Spleen (tissue), 11 donors: Measurements from ENCODE around the gene HSD11B1L. TPM values are rescaled to one million over a fixed set of nuclear protein-coding genes. Genes with fewer than 3 reads are reported as not detected.

Source experiments
- DNase-seq: peaks from one replicate; pipeline ENCODE4 v3.0.0-alpha.2; 2020
- H3K27ac ChIP-seq, 8 donors: fragments of 200-600 bp; sonication (generic) in 7 of 8; 1 replicate in 4 of 8; 2 replicates in 4 of 8; pipeline versions ENCODE4 v1.5.0 to v1.8.0; 2016 to 2021; ENCODE audit warnings: inconsistent platforms in 4 of 8, mild to moderate bottlenecking in 4 of 8, moderate library complexity in 1 of 8
- H3K27me3 ChIP-seq, 7 donors: fragments of 200-600 bp; sonication (generic) in 6 of 7; replicated peaks in 1 of 7; 1 replicate in 4 of 7; 2 replicates in 3 of 7; pipeline versions ENCODE4 v1.5.0 to v1.8.0; 2016 to 2021; ENCODE audit warnings: inconsistent platforms in 3 of 7, mild to moderate bottlenecking in 1 of 7
- H3K36me3 ChIP-seq, 6 donors: fragments of 200-600 bp; sonication (generic) in 5 of 6; 1 replicate in 4 of 6; 2 replicates in 2 of 6; pipeline versions ENCODE4 v1.5.0 to v1.8.0; 2016 to 2021; ENCODE audit warnings: inconsistent platforms in 2 of 6
- H3K4me1 ChIP-seq, 6 donors: fragments of 200-600 bp; sonication (generic) in 5 of 6; 1 replicate in 3 of 6; 2 replicates in 3 of 6; pipeline versions ENCODE4 v1.5.0 to v1.8.0; 2016 to 2021; ENCODE audit warnings: inconsistent platforms in 3 of 6
- H3K4me3 ChIP-seq, 8 donors: fragments of 200-600 bp; sonication (generic) in 7 of 8; 1 replicate in 4 of 8; 2 replicates in 4 of 8; pipeline versions ENCODE4 v1.5.0 to v1.8.0; 2016 to 2021; ENCODE audit warnings: inconsistent platforms in 4 of 8, mild to moderate bottlenecking in 4 of 8, moderate library complexity in 2 of 8
- H3K9me3 ChIP-seq, 8 donors: fragments of 200-600 bp; sonication (generic) in 7 of 8; 1 replicate in 4 of 8; 2 replicates in 4 of 8; pipeline versions ENCODE4 v1.5.0 to v1.8.0; 2016 to 2021; ENCODE audit warnings: inconsistent platforms in 4 of 8
- CTCF ChIP-seq, 11 experiments: fragments of 200-600 bp in 7 of 11; fragments of 450-650 bp in 4 of 11; sonication (generic) in 4 of 11; IDR thresholded peaks in 8 of 11; conservative IDR thresholded peaks in 3 of 11; 1 replicate in 7 of 11; 2 replicates in 4 of 11; pipeline versions ENCODE4 v1.4.0 to v1.8.0; 2016 to 2021; ENCODE audit warnings: antibody characterized with exemption in 11 of 11, inconsistent platforms in 4 of 11, mild to moderate bottlenecking in 1 of 11
- POLR2A ChIP-seq, 3 donors: fragments of 450-650 bp; IDR thresholded peaks; one replicate each; pipeline ENCODE4 v1.5.1; 2017; ENCODE audit warnings: antibody characterized with exemption in 3 of 3, mild to moderate bottlenecking in 1 of 3
- POLR2AphosphoS5 ChIP-seq, 3 donors: sonication (generic); formaldehyde crosslinking; IDR thresholded peaks; one replicate each; pipeline ENCODE4 v1.5.1; 2017; ENCODE audit warnings: antibody characterized with exemption in 3 of 3
- WGBS, 5 donors: extraction: QIAGEN DNeasy Blood & Tissue Kit in 3 of 5; methylation state at CpG; one replicate each; pipeline versions ENCODE4 v1.1.5 to v1.1.7; 2013 to 2018; 5-methylcytosine and 5-hydroxymethylcytosine counted together
- intact Hi-C: fragments of 100-400 bp; cut with DNase I; formaldehyde crosslinking; loops from one replicate; pipeline ENCODE4 v1.15.0; 2023; ENCODE audit warnings: low total_unique reads
- polyA plus RNA-seq, 3 donors: library from polyadenylated mRNA; stranded (reverse); fragments of 200-250 nt; gene quantifications; one replicate each; pipeline ENCODE4 v1.2.1, GENCODE V29; 2013
- total RNA-seq, 7 donors: library from RNA; depleted of rRNA in 3 of 7; stranded (reverse); fragments of >200 nt in 3 of 7; fragmentation: NEBNext Ultra II Directional in 4 of 7; extraction: Animal tissue kit (Norgen Biotek cat#: 25700) in 4 of 7; gene quantifications; one replicate each; pipeline versions ENCODE4 v1.1.0 to v1.2.1, GENCODE V29; 2016 to 2021
- donor health status: healthy with polysubstance abuse.
- donor health status: DM: no; HTN: no; CAD: no; lungs with moderate emphysema.
- donor health status: DM: no; HTN: no; CAD: no.
- donor health status: Bipolar disorder and iron deficiency.
- donor health status: healthy.
- donor health status: DM: no; HTN: no; CAD: no.
- donor health status: DM: yes; HTN: yes; CAD: no.

The HSD11B1L gene
- total and polyA plus RNA-seq, 10 donors, result 1.9 to 8.8 (median 3.6) TPM

- intact Hi-C loops, result no loop called here
- DNase-seq, result peak; percentile 51
- Histone ChIP-seq H3K36me3 (peaks cover 6 to 100% (median 100%) of the 10 kb centered on the region in 6 donors), H3K9me3 (no peaks in the 10 kb centered on the region), H3K4me3 (no peak overlapping the region), H3K27me3 (no peaks in the 10 kb centered on the region), H3K4me1 (peaks cover 0 to 4% (median 0%) of the 10 kb centered on the region in 6 donors), H3K27ac (peak overlapping the region in 1 of 8 donors; percentile 11)
- WGBS, 5 donors, result 82 to 92% (median 90%) methylated on average over 5 of the region's 5 CpGs
- TF ChIP-seq POLR2A (IDR thresholded peaks at IDR 0.05) (no peak), CTCF (IDR thresholded peaks at IDR 0.05 in 8 of 11, conservative IDR thresholded peaks at IDR 0.05 in 3 of 11) (no peak), POLR2AphosphoS5 (IDR thresholded peaks at IDR 0.05) (no peak)
These were observed 25.9 kb upstream of the HSD11B1L start for GRCh38 chr19:5654931-5655330.

GRCh38 chr19:5655412-5655811, 25.4 kb upstream of the HSD11B1L start:
- no peak overlapping the region for H3K4me3 ChIP-seq
- peak overlapping the region in 1 of 8 donors; percentile 11 for H3K27ac ChIP-seq
- H3K4me1 ChIP-seq, result peaks cover 0 to 4% (median 0%) of the 10 kb centered on the region in 6 donors
- 73 to 85% (median 81%) methylated on average over 5 of the region's 5 CpGs for WGBS, 5 donors
- TF ChIP-seq POLR2A (IDR thresholded peaks at IDR 0.05) (no peak), CTCF (IDR thresholded peaks at IDR 0.05 in 8 of 11, conservative IDR thresholded peaks at IDR 0.05 in 3 of 11) (no peak), POLR2AphosphoS5 (IDR thresholded peaks at IDR 0.05) (no peak)
- intact Hi-C loops, result no loop called here
- H3K36me3 ChIP-seq, result peaks cover 6 to 100% (median 100%) of the 10 kb centered on the region in 6 donors
- H3K27me3 ChIP-seq, result no peaks in the 10 kb centered on the region
- peak; percentile 29 for DNase-seq
- no peaks in the 10 kb centered on the region for H3K9me3 ChIP-seq

- H3K36me3 ChIP-seq, result peaks cover 12 to 100% (median 100%) of the 10 kb centered on the region in 6 donors
- no peak overlapping the region for H3K4me3 ChIP-seq
- peak; percentile 67 for DNase-seq
- WGBS, 5 donors, result 96 to 99% (median 98%) methylated on average over 42 of the region's 42 CpGs
- no peaks in the 10 kb centered on the region for H3K27me3 ChIP-seq
- TF ChIP-seq CTCF (IDR thresholded peaks at IDR 0.05 in 8 of 11, conservative IDR thresholded peaks at IDR 0.05 in 3 of 11) (no peak), POLR2A (IDR thresholded peaks at IDR 0.05) (no peak), POLR2AphosphoS5 (IDR thresholded peaks at IDR 0.05) (peak; percentile 42 to 77 (median 53))
- H3K27ac ChIP-seq, result no peak overlapping the region
- H3K9me3 ChIP-seq, result no peaks in the 10 kb centered on the region
- intact Hi-C loops, result no loop called here
- H3K4me1 ChIP-seq, result no peaks in the 10 kb centered on the region
These were observed 19.3 kb upstream of the HSD11B1L start for GRCh38 chr19:5661483-5661882.

GRCh38 chr19:5663904-5664303, 16.9 kb upstream of the HSD11B1L start:
- intact Hi-C loops, result no loop called here

More at GRCh38 chr19:5663904-5664303, 16.9 kb upstream of the HSD11B1L start:
- Histone ChIP-seq H3K4me1 (no peaks in the 10 kb centered on the region), H3K36me3 (peaks cover 11 to 100% (median 99%) of the 10 kb centered on the region in 6 donors), H3K4me3 (no peak overlapping the region), H3K27ac (no peak overlapping the region), H3K9me3 (no peaks in the 10 kb centered on the region), H3K27me3 (no peaks in the 10 kb centered on the region)
- 92 to 98% (median 96%) methylated on average over 17 of the region's 17 CpGs for WGBS, 5 donors
- TF ChIP-seq POLR2AphosphoS5 (IDR thresholded peaks at IDR 0.05), result peak in 1 of 3 donors; percentile 41
- TF ChIP-seq CTCF (IDR thresholded peaks at IDR 0.05 in 8 of 11, conservative IDR thresholded peaks at IDR 0.05 in 3 of 11), result no peak
- DNase-seq, result peak; percentile 64
